ENCODE measurements around the gene NBEA. TPM values are rescaled to one million over a fixed set of nuclear protein-coding genes. Genes with fewer than 3 reads are reported as not detected.
A peak's percentile ranks its signal among the peaks of the same experiment; 100 is the strongest.

The NBEA gene
- total RNA-seq, 2 donors from 2014 or later, result 15.2 to 15.9 TPM

DNA sequence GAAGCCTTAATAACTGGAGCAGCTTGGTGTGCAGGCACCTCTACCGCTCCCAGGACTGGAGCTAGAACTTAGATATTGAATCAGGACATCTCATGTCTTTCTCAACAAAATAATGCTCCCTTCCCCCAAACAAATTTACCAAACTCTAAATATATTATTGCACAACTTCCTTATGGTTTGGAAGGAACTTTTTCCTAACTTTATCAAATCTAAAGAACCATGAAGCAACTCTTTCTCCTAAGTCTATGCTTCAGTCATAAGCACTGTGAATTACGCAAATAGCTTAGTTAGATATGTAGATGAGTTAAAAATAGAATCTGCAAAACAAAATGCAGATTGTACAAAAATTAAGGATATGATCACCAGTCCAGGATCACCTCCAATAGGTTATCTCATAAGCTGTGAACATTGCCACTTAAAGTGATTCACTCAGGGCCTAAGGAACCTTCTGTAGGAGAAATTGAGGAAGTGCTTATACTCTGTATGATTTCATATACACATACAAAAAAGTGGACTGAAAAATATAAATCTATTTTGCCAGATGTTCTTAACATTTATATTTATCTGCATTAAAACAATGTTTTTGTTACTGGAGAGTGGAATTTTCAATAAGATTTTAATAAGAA, 554.8 kb downstream of the NBEA start:
- no peaks in the 10 kb centered on the region for H3K36me3 ChIP-seq (ENCODE audit: control insufficient read depth, insufficient read depth, low read length)
- no peaks in the 10 kb centered on the region for H3K27me3 ChIP-seq (ENCODE audit: control insufficient read depth, insufficient read depth, low read length, poor library complexity, severe bottlenecking)
- TF ChIP-seq, protein P1, sequence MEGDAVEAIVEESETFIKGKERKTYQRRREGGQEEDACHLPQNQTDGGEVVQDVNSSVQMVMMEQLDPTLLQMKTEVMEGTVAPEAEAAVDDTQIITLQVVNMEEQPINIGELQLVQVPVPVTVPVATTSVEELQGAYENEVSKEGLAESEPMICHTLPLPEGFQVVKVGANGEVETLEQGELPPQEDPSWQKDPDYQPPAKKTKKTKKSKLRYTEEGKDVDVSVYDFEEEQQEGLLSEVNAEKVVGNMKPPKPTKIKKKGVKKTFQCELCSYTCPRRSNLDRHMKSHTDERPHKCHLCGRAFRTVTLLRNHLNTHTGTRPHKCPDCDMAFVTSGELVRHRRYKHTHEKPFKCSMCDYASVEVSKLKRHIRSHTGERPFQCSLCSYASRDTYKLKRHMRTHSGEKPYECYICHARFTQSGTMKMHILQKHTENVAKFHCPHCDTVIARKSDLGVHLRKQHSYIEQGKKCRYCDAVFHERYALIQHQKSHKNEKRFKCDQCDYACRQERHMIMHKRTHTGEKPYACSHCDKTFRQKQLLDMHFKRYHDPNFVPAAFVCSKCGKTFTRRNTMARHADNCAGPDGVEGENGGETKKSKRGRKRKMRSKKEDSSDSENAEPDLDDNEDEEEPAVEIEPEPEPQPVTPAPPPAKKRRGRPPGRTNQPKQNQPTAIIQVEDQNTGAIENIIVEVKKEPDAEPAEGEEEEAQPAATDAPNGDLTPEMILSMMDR (conservative IDR thresholded peaks at IDR 0.05), result no peak
- no peak overlapping the region for H3K4me3 ChIP-seq (ENCODE audit: low read length)
- no peak overlapping the region for H3K27ac ChIP-seq (ENCODE audit: low read depth, low read length)
- Mint-ChIP-seq H3K4me1 (peaks cover 9% of the 10 kb centered on the region), H3K4me3 (no peak overlapping the region), H3K27me3 (ENCODE audit: insufficient read depth) (no peaks in the 10 kb centered on the region), H3K36me3 (ENCODE audit: low read depth) (no peaks in the 10 kb centered on the region), H3K27ac (no peak overlapping the region), H3K9me3 (no peaks in the 10 kb centered on the region)
- peaks cover 1% of the 10 kb centered on the region for H3K4me1 ChIP-seq (ENCODE audit: control insufficient read depth, insufficient read depth, low read length)
- H3K9ac ChIP-seq (ENCODE audit: extremely low read depth, low read length, poor library complexity, severe bottlenecking), result no peak overlapping the region
- no peaks in the 10 kb centered on the region for H3K9me3 ChIP-seq (ENCODE audit: control insufficient read depth, low read length)
- 100% methylated on average over 2 of the region's 2 CpGs for WGBS, 2 experiments (ENCODE audit: insufficient coverage in 1 of 2, insufficient read length in 1 of 2)
- no peak for DNase-seq

DNA sequence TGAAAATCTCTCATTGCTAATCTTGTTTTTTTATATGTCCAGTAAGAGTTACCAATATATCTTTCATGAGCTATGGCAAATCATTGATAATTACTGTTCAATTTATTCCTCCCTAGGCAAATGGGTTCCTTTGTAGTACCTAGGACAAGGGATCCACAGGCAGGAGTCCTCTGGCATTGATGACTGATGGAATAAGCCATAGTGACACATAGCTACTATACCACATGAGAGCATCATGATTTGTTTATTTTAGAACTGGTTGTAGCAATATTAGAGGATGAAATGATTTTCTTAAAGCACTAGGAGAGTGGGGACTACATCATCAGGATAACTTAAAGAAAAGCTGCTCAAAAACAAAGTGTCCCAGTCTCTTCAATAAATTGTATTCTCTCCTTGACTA, 556.2 kb downstream of the NBEA start:
- H3K9me3 Mint-ChIP-seq, result no peaks in the 10 kb centered on the region

DNA sequence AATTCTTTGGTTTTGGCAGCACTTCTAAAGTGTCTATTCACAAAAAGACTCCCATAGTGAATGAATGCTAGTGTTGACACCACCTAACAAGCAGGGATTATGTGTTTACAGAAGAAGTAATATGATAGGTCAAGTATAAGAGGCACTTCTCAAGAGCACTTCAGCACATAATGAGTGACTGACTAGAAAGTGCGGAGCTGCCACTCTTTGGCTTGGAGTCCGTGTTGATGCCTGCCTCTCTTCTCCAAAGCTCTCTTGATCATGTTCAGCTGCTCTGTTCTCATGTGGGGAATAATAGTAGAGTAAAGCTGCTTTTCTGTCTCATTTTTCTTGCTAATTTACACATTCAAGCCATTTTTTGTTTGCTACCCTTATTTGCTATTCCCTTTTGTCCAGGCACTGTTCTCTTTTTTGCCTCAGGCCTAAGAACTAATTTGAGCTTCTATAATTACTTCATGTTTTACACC, 557.2 kb downstream of the NBEA start:
- H3K4me1 Mint-ChIP-seq, result peaks cover 3% of the 10 kb centered on the region

More for the DNA sequence above, 556.2 kb downstream of the NBEA start:
- H3K36me3 ChIP-seq (ENCODE audit: control insufficient read depth, insufficient read depth, low read length), result no peaks in the 10 kb centered on the region
- DNase-seq, result no peak
- Mint-ChIP-seq H3K4me3 (no peak overlapping the region), H3K4me1 (peaks cover 3% of the 10 kb centered on the region), H3K27ac (no peak overlapping the region), H3K27me3 (ENCODE audit: insufficient read depth) (no peaks in the 10 kb centered on the region), H3K36me3 (ENCODE audit: low read depth) (no peaks in the 10 kb centered on the region)
- H3K9me3 ChIP-seq (ENCODE audit: control insufficient read depth, low read length), result no peaks in the 10 kb centered on the region
- H3K4me1 ChIP-seq (ENCODE audit: control insufficient read depth, insufficient read depth, low read length), result peaks cover 3% of the 10 kb centered on the region
- no peak overlapping the region for H3K4me3 ChIP-seq (ENCODE audit: low read length)
- TF ChIP-seq, protein P1 (conservative IDR thresholded peaks at IDR 0.05), result no peak
- H3K27ac ChIP-seq (ENCODE audit: low read depth, low read length), result no peak overlapping the region
- H3K27me3 ChIP-seq (ENCODE audit: control insufficient read depth, insufficient read depth, low read length, poor library complexity, severe bottlenecking), result no peaks in the 10 kb centered on the region
- H3K9ac ChIP-seq (ENCODE audit: extremely low read depth, low read length, poor library complexity, severe bottlenecking), result no peak overlapping the region

More for the DNA sequence above, 557.2 kb downstream of the NBEA start:
- Histone ChIP-seq H3K9me3 (ENCODE audit: control insufficient read depth, low read length) (no peaks in the 10 kb centered on the region), H3K36me3 (ENCODE audit: control insufficient read depth, insufficient read depth, low read length) (no peaks in the 10 kb centered on the region), H3K4me3 (ENCODE audit: low read length) (no peak overlapping the region), H3K4me1 (ENCODE audit: control insufficient read depth, insufficient read depth, low read length) (peaks cover 3% of the 10 kb centered on the region), H3K9ac (ENCODE audit: extremely low read depth, low read length, poor library complexity, severe bottlenecking) (no peak overlapping the region), H3K27ac (ENCODE audit: low read depth, low read length) (peak overlapping the region; percentile 85), H3K27me3 (ENCODE audit: control insufficient read depth, insufficient read depth, low read length, poor library complexity, severe bottlenecking) (no peaks in the 10 kb centered on the region)
- no peaks in the 10 kb centered on the region for H3K36me3 Mint-ChIP-seq (ENCODE audit: low read depth)
- 84% methylated on average over 2 of the region's 2 CpGs; no CpG with 5 or more reads in 1 of the 2 experiments for WGBS, 2 experiments (ENCODE audit: insufficient coverage in 1 of 2, insufficient read length in 1 of 2)
- no peak overlapping the region for H3K27ac Mint-ChIP-seq
- TF ChIP-seq, protein P1 (conservative IDR thresholded peaks at IDR 0.05), result no peak
- no peak overlapping the region for H3K4me3 Mint-ChIP-seq
- H3K27me3 Mint-ChIP-seq (ENCODE audit: insufficient read depth), result no peaks in the 10 kb centered on the region
- no peaks in the 10 kb centered on the region for H3K9me3 Mint-ChIP-seq
- no peak for DNase-seq
